ENCODE data around the gene NBL1. TPM values are rescaled to one million over a fixed set of nuclear protein-coding genes. Genes with fewer than 3 reads are reported as not detected.

The NBL1 gene
- total RNA-seq, 1 experiment from 2014 or later: 11.7 TPM

GRCh38 chr1:19646377-19647319 lies 2.5 kb downstream of the NBL1 start:
- no peak for DNase-seq (ENCODE audit: low spot score)

- no peak for DNase-seq (ENCODE audit: low spot score)
Measured at GRCh38 chr1:19647643-19648042, 3.5 kb downstream of the NBL1 start.

DNA sequence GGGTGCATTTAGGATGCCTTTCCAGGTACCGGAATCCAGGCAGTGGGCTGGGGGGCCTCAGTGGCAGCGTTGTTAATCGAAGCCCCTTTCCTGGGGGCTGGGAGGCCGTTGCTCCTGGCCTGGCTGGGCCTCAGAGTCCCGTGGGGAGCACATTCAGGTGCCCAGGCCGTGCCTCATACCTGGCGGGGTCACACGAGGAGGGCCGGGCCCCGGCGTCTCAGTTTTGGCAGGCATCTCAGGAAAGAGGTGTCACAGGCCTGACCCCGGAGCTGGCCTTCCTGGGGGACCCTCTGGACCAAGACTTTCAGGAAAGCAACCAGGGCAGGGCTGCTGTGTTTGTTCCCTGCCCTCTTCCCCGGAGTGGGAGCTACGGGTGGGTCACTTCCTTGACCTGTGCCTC lies 4.1 kb downstream of the NBL1 start:
- DNase-seq (ENCODE audit: low spot score): no peak

- DNase-seq (ENCODE audit: low spot score): no peak
Measured at GRCh38 chr1:19648689-19649088, 4.6 kb downstream of the NBL1 start.

- no peak for DNase-seq (ENCODE audit: low spot score)
Measured at GRCh38 chr1:19650416-19651140, 6.5 kb downstream of the NBL1 start.

DNA sequence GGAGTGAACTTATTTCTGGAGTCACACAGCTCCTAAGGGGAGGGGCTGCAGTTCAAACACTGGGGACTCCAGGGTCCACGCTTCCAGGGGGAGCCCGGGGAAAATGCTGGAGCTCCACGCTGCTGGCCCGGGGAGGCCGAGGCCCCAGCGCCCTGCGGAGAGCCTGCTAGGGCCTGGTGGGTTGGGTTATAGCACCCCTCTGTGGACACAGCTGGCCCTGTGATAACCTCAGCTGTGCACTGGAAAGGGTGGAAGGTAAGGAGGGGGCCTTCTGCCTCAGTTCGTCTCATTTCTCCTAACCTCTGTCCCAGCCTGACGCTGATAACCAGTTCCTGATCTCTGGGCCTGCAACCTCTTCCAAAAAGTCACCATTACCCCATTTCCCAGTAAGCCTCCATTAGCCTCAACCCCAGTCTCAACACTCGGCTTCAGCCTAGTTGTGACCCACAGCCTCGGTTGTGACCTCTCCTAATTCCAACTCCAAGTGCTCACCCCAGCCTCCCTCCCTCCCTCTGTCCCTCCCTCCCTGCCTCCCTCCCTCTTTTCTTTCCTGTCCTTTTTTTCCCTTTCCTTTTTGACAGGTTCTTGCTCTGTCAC lies 7.1 kb downstream of the NBL1 start:
- no peak for DNase-seq (ENCODE audit: low spot score)

DNA sequence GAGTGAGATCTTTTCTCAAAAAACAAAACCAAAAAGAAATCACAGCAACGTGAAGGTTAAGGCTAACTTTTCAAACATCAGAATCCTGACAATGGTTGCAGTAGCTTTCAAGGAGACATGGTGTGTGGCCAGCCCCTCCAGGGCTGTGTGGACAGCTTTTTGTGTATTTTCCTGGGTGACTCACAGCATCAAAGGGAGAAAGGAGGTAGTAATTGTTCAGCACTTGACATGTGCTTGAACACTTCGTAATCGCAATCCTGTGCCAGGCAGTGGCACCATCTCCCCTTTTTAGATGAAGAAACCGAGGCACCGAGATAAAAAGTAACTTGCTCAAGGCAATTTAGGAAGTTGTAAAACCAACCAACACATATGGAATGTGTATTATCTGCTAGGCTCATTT lies 10.3 kb downstream of the NBL1 start:
- DNase-seq (ENCODE audit: low spot score): peak; percentile 19

DNA sequence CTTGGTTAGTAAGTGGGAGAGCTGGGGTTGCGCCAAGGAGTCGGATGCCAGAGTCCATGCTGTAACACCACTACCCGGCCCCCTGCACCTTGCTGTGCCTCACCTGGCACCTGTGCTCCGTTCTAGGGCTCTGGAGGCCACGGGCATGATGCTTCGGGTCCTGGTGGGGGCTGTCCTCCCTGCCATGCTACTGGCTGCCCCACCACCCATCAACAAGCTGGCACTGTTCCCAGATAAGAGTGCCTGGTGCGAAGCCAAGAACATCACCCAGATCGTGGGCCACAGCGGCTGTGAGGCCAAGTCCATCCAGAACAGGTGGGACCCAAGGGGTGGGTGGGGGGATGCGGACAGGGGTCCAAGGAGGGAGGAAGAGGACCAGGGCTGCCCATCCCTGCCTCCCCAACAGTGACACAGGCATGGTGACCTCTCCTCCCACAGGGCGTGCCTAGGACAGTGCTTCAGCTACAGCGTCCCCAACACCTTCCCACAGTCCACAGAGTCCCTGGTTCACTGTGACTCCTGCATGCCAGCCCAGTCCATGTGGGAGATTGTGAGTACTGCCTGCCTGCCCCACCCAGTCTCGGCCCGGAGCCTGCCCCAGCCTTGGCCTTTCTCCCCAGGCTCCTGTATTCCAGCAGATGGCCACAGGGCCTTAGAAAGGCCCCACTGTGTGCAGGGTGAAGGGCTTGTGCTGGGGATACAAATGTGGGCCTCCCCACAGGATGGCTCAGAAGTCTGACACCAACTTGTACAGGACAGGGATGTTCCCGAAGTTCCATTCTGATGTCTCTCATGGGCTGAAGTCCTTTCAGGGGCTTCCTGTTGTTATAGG lies 11.0 kb downstream of the NBL1 start:
- no peak for DNase-seq (ENCODE audit: low spot score)

DNA sequence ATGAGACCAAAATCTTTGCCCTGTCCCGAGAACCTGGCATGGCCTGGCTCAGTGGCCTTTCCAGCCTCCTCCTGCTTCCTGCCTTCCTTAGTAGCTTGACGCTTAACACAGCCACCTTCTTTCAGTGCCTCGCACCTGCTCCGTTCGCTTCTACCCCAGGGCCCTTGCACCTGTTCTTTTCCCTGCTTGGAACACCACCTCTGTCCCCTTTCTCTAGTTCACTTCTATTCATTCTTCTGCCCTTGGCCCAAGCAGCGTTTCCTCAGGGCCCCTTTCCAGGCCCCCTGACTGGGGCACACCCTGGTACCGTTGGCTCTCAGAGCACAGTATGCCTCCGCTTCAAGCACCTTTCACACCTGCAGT lies 11.6 kb downstream of the NBL1 start:
- DNase-seq (ENCODE audit: low spot score): no peak

- no peak for DNase-seq (ENCODE audit: low spot score)
Measured at GRCh38 chr1:19656134-19656779, 12.1 kb downstream of the NBL1 start.

- DNase-seq (ENCODE audit: low spot score): no peak
Measured at GRCh38 chr1:19656780-19657466, 12.8 kb downstream of the NBL1 start.

GRCh38 chr1:19657511-19657910 lies 13.4 kb downstream of the NBL1 start:
- DNase-seq (ENCODE audit: low spot score): no peak

DNA sequence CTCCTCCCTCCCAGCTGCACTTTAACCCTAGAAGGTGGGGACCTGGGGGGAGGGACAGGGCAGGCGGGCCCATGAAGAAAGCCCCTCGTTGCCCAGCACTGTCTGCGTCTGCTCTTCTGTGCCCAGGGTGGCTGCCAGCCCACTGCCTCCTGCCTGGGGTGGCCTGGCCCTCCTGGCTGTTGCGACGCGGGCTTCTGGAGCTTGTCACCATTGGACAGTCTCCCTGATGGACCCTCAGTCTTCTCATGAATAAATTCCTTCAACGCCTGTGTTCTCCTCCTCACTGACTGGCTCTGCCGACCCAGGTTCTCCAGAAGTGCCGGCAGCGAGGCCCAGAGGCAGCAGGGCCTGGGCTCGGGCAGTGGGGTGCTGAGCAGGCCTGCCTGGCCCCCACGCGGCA lies 14.1 kb downstream of the NBL1 start:
- DNase-seq (ENCODE audit: low spot score): no peak

- DNase-seq (ENCODE audit: low spot score): no peak
Measured at GRCh38 chr1:19661721-19662228, 17.7 kb downstream of the NBL1 start.

DNA sequence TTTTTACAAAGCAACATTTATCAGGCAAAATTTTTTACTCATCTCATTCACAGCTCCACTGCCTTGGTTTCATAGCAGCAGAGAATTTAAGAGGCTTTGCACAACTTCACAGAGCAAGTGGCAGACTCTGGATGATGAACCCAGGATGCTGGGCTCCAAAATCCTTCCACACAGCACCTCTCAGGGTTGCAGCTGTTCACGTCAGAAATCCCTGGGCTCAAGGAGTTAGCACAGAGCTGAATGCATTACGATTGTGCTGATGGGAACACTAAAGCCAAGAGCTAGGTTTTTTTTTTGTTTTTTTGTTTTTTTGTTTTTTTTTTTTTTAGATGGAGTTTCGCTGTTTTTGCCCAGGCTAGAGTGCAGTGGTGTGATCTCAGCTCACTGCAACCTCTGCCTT lies 18.2 kb downstream of the NBL1 start:
- no peak for DNase-seq (ENCODE audit: low spot score)

GRCh38 chr1:19664453-19665185 lies 20.5 kb downstream of the NBL1 start, which contains the start of gene HTR6:
TSS of gene HTR6 (plus strand) at chr1:19664875. CDS start at chr1:19665754, 879 bp downstream.
- no peak for DNase-seq (ENCODE audit: low spot score)

GRCh38 chr1:19665186-19665495 lies 21.0 kb downstream of the NBL1 start:
- DNase-seq (ENCODE audit: low spot score): no peak

GRCh38 chr1:19665496-19666465 lies 21.7 kb downstream of the NBL1 start:
- no peak for DNase-seq (ENCODE audit: low spot score)

GRCh38 chr1:19668888-19669287 lies 24.8 kb downstream of the NBL1 start:
- DNase-seq (ENCODE audit: low spot score): peak; percentile 23

All from A172 (cell line).